SK-N-SH (cell line): ENCODE results near the gene TXNRD2. TPM values are rescaled to one million over a fixed set of nuclear protein-coding genes. Genes with fewer than 3 reads are reported as not detected.

Experiments used
- CTCF ChIA-PET: fragments of 300-600, 350-600 bp; formaldehyde crosslinking; extraction: SDS; loops from one replicate; lab custom pipeline; 2021; lab: Yijun Ruan, JAX
- POLR2A ChIA-PET: fragments of 350-600 bp; sonication (Branson Sonifier 250); formaldehyde crosslinking; extraction: SDS; loops from one replicate; lab custom pipeline; 2020; ENCODE audit warnings: antibody characterized with exemption, inconsistent platforms; lab: Yijun Ruan, JAX
- DNase-seq: peaks from one replicate; pipeline ENCODE4 v3.0.0; 2012
- H2AFZ ChIP-seq: fragments of 200-600 bp; sonication (generic); 2 replicates; pipeline ENCODE4 v1.8.1; 2016; ENCODE audit warnings: antibody characterized with exemption, mild to moderate bottlenecking, low read depth
- H3F3A ChIP-seq: fragments of 200-600 bp; sonication (generic); replicated peaks from 2 replicates; pipeline ENCODE3; 2016; ENCODE audit warnings: antibody characterized with exemption, mild to moderate bottlenecking; ENCODE audit not compliant: insufficient read depth
- H3K27ac ChIP-seq, 2 experiments: fragments of 200-500 bp in 1 of 2; fragments of 200-600 bp in 1 of 2; sonication (Bioruptor generic) in 1 of 2; sonication (generic), shearing (Covaris generic) in 1 of 2; 2 replicates each; pipeline versions ENCODE4 v1.5.1 to v1.6.1; 2014 to 2016; ENCODE audit warnings: low read depth in 2 of 2, inconsistent platforms in 1 of 2, low read length in 1 of 2, mild to moderate bottlenecking in 1 of 2, mixed read lengths in 1 of 2
- H3K27me3 ChIP-seq: fragments of 200-600 bp; sonication (generic), shearing (Covaris generic); 2 replicates; pipeline ENCODE4 v1.6.1; 2016; ENCODE audit warnings: mixed run types; ENCODE audit not compliant: insufficient read depth
- H3K36me3 ChIP-seq, 2 experiments: fragments of 200-500 bp in 1 of 2; fragments of 200-600 bp in 1 of 2; sonication (Bioruptor generic) in 1 of 2; sonication (generic) in 1 of 2; replicated peaks in 1 of 2; 2 replicates each; pipeline versions ENCODE3 to v1.5.1; 2014 to 2016; ENCODE audit warnings: low read length in 1 of 2, mild to moderate bottlenecking in 1 of 2; ENCODE audit not compliant: insufficient read depth in 2 of 2, control insufficient read depth in 1 of 2
- H3K4me1 ChIP-seq, 2 experiments: fragments of 200-500 bp in 1 of 2; fragments of 200-600 bp in 1 of 2; sonication (Bioruptor generic) in 1 of 2; sonication (generic), shearing (Covaris generic) in 1 of 2; 2 replicates each; pipeline versions ENCODE4 v1.5.1 to v1.6.1; 2014 to 2016; ENCODE audit warnings: low read depth in 1 of 2, low read length in 1 of 2, mixed run types in 1 of 2; ENCODE audit not compliant: insufficient read depth in 2 of 2, control insufficient read depth in 1 of 2
- H3K4me2 ChIP-seq: fragments of 200-600 bp; sonication (generic), shearing (Covaris generic); 2 replicates; pipeline ENCODE4 v1.6.1; 2017; ENCODE audit warnings: mixed run types
- H3K4me3 ChIP-seq, 2 experiments: fragments of 200-500 bp in 1 of 2; fragments of 200-600 bp in 1 of 2; sonication (Bioruptor generic) in 1 of 2; sonication (generic), shearing (Covaris generic) in 1 of 2; 2 replicates each; pipeline versions ENCODE4 v1.5.1 to v1.8.1; 2014 to 2016; ENCODE audit warnings: low read depth in 2 of 2, inconsistent platforms in 1 of 2, low read length in 1 of 2, mild to moderate bottlenecking in 1 of 2, mixed read lengths in 1 of 2, moderate library complexity in 1 of 2
- H3K79me2 ChIP-seq: fragments of 200-600 bp; sonication (generic); 2 replicates; pipeline ENCODE4 v1.8.1; 2017; ENCODE audit warnings: mild to moderate bottlenecking; ENCODE audit not compliant: insufficient read depth
- H3K9ac ChIP-seq: fragments of 200-600 bp; sonication (generic); 2 replicates; pipeline ENCODE4 v1.6.1; 2017; ENCODE audit warnings: mixed run types
- H3K9me2 ChIP-seq: fragments of 200-600 bp; sonication (generic); 2 replicates; pipeline ENCODE4 v1.6.1; 2017; ENCODE audit warnings: mixed run types
- H3K9me3 ChIP-seq: fragments of 200-600 bp; sonication (generic); 2 replicates; pipeline ENCODE4 v1.6.1; 2017; ENCODE audit warnings: mixed run types, mild to moderate bottlenecking, moderate library complexity
- H4K20me1 ChIP-seq: fragments of 200-600 bp; sonication (generic); 2 replicates; pipeline ENCODE4 v1.6.1; 2017; ENCODE audit warnings: mild to moderate bottlenecking, mixed run types; ENCODE audit not compliant: insufficient read depth
- EP300 ChIP-seq, 2 experiments: IDR thresholded peaks; 2 replicates each; pipeline versions ENCODE4 v1.4.0 to v1.6.1; 2012; ENCODE audit warnings: borderline replicate concordance in 1 of 2, low read depth in 1 of 2, low read length in 1 of 2
- EZH2phosphoT487 ChIP-seq: fragments of 200-600 bp; sonication (generic); IDR thresholded peaks from 2 replicates; pipeline ENCODE4 v1.6.1; 2017; ENCODE audit warnings: low read depth, mixed run types, mild to moderate bottlenecking, antibody characterized with exemption, moderate library complexity, borderline replicate concordance
- FOSL2 ChIP-seq: IDR thresholded peaks from 2 replicates; pipeline ENCODE4 v1.4.0; 2012; ENCODE audit warnings: low read depth, mild to moderate bottlenecking, moderate library complexity, borderline replicate concordance
- FOXJ3 ChIP-seq: sonication (generic); formaldehyde crosslinking; IDR thresholded peaks from 2 replicates; pipeline ENCODE4 v1.5.1; 2020; ENCODE audit warnings: mild to moderate bottlenecking, missing genetic modification reagents
- FOXM1 ChIP-seq: IDR thresholded peaks from 2 replicates; pipeline ENCODE4 v1.4.0; 2012; ENCODE audit warnings: low read depth, mild to moderate bottlenecking
- GABPA ChIP-seq: IDR thresholded peaks from 2 replicates; pipeline ENCODE4 v1.4.0; 2012; ENCODE audit warnings: low read depth, mild to moderate bottlenecking
- MAX ChIP-seq: IDR thresholded peaks from 2 replicates; pipeline ENCODE4 v1.4.0; 2012; ENCODE audit warnings: low read depth
- MEF2A ChIP-seq: IDR thresholded peaks from 2 replicates; pipeline ENCODE4 v1.4.0; 2012; ENCODE audit warnings: low read depth, borderline replicate concordance
- MXI1 ChIP-seq: IDR thresholded peaks from 2 replicates; pipeline ENCODE4 v1.6.1; 2012; ENCODE audit warnings: mild to moderate bottlenecking, low read depth, low read length, improper control_type of control experiment
- NFIC ChIP-seq: IDR thresholded peaks from 2 replicates; pipeline ENCODE4 v1.4.0; 2012; ENCODE audit warnings: borderline replicate concordance
- PBX3 ChIP-seq: IDR thresholded peaks from 2 replicates; pipeline ENCODE4; 2012
- POLR2AphosphoS5 ChIP-seq: IDR thresholded peaks from 2 replicates; pipeline ENCODE4 v1.6.1; 2012; ENCODE audit warnings: low read depth, low read length
- RCOR1 ChIP-seq: fragments of 150-350 bp; IDR thresholded peaks from 2 replicates; pipeline ENCODE4 v1.6.1; 2017; ENCODE audit warnings: antibody characterized with exemption, low read length
- RXRA ChIP-seq: IDR thresholded peaks from 2 replicates; pipeline ENCODE4 v1.4.0; 2012; ENCODE audit warnings: low read depth, mild to moderate bottlenecking, borderline replicate concordance
- SMC3 ChIP-seq: IDR thresholded peaks from 2 replicates; pipeline ENCODE4 v1.6.1; 2012; ENCODE audit warnings: low read depth, low read length, improper control_type of control experiment
- TEAD4 ChIP-seq: IDR thresholded peaks from 2 replicates; pipeline ENCODE4 v1.4.0; 2012; ENCODE audit warnings: mild to moderate bottlenecking, borderline replicate concordance; ENCODE audit not compliant: insufficient read depth
- USF1 ChIP-seq: IDR thresholded peaks from 2 replicates; pipeline ENCODE4 v1.4.0; 2012; ENCODE audit warnings: low read depth, borderline replicate concordance
- YY1 ChIP-seq: IDR thresholded peaks from 2 replicates; pipeline ENCODE4 v1.4.0; 2012; ENCODE audit warnings: low read depth, mild to moderate bottlenecking
- WGBS: methylation state at CpG from one replicate; pipeline ENCODE4 v1.1.6; 2017; ENCODE audit warnings: low lambda C conversion rate; 5-methylcytosine and 5-hydroxymethylcytosine counted together
- polyA plus RNA-seq, 3 experiments: library from polyadenylated mRNA; depleted of rRNA; stranded (reverse); fragments of >200 nt; gene quantifications; 2 replicates each; pipeline ENCODE4 v1.2.3, GENCODE V29; 2012
- TF ChIP-seq, protein P1 (sequence below): fragments of 200-600 bp; sonication (generic); IDR thresholded peaks from 2 replicates; pipeline ENCODE4 v1.6.1; 2017; ENCODE audit warnings: antibody characterized with exemption, mild to moderate bottlenecking, moderate library complexity

Gene TXNRD2
- polyA plus RNA-seq, 1 of the 3 experiments (the other 2 are of a cell fraction) = 34.7 TPM

- no peaks in the 10 kb centered on the region for H3K27me3 ChIP-seq
- TF ChIP-seq POLR2AphosphoS5 = no peak
- no peak for TF ChIP-seq FOXJ3
- no peak for TF ChIP-seq YY1
- TF ChIP-seq GABPA = no peak
- TF ChIP-seq MAX = no peak
- no peak for TF ChIP-seq EZH2phosphoT487
- no peak for TF ChIP-seq FOSL2
- no peak for TF ChIP-seq RCOR1
- no peak for TF ChIP-seq USF1
- no peak for TF ChIP-seq MEF2A
- no peak for TF ChIP-seq FOXM1
- TF ChIP-seq, protein P1, sequence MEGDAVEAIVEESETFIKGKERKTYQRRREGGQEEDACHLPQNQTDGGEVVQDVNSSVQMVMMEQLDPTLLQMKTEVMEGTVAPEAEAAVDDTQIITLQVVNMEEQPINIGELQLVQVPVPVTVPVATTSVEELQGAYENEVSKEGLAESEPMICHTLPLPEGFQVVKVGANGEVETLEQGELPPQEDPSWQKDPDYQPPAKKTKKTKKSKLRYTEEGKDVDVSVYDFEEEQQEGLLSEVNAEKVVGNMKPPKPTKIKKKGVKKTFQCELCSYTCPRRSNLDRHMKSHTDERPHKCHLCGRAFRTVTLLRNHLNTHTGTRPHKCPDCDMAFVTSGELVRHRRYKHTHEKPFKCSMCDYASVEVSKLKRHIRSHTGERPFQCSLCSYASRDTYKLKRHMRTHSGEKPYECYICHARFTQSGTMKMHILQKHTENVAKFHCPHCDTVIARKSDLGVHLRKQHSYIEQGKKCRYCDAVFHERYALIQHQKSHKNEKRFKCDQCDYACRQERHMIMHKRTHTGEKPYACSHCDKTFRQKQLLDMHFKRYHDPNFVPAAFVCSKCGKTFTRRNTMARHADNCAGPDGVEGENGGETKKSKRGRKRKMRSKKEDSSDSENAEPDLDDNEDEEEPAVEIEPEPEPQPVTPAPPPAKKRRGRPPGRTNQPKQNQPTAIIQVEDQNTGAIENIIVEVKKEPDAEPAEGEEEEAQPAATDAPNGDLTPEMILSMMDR = no peak
- no peak for TF ChIP-seq TEAD4
- no peak for TF ChIP-seq EP300 (IDR thresholded peaks at IDR 0.05; ENCODE audit: borderline replicate concordance in 1 of 2, low read depth in 1 of 2, low read length in 1 of 2)
- TF ChIP-seq SMC3 = no peak
- no peak for TF ChIP-seq NFIC
- no peak for TF ChIP-seq RXRA
- TF ChIP-seq MXI1 = no peak
- TF ChIP-seq PBX3 = no peak
- TF ChIP-seq, all 33 proteins: peak for 0
- Histone ChIP-seq H3K4me3 (no peak overlapping the region), H3K79me2 (peaks cover 15% of the 10 kb centered on the region; the same call in 1 of the 2 replicates), H3K36me3 (no peaks in the 10 kb centered on the region), H3K4me2 (no peak overlapping the region), H4K20me1 (no peaks in the 10 kb centered on the region), H3K27ac (no peak overlapping the region; a peak in 1 of 4 replicates), H3K4me1 (peaks cover 12 to 24% of the 10 kb centered on the region in 2 experiments; a peak in 3 of 4 replicates), H2AFZ (no peak overlapping the region), H3F3A (no peaks in the 10 kb centered on the region), H3K9me3 (no peaks in the 10 kb centered on the region), H3K9me2 (no peaks in the 10 kb centered on the region), H3K9ac (no peak overlapping the region)
- WGBS = 90% methylated on average over 8 of the region's 27 CpGs
- CTCF ChIA-PET = interaction anchor here (1.3 to 6.1 kb wide), 4 partner anchors 36 to 143 kb away, joined by 3 to 64 read pairs (median 5); no protein-coding TSS in a partner anchor
- POLR2A ChIA-PET = no interaction called here
- peak; percentile 31 for DNase-seq
Measured at GRCh38 chr22:19874307-19875060, 67.1 kb downstream of the TXNRD2 start.
